Measurements from ENCODE around the gene GOT1.

Gene GOT1

GRCh38 chr10:99419688-99420087, 10.7 kb downstream of the GOT1 start:
- TF ChIP-seq TEAD4 (IDR thresholded peaks at IDR 0.05) (no peak), ZBTB7A (IDR thresholded peaks at IDR 0.05; ENCODE audit: low read depth) (no peak), EP300 (IDR thresholded peaks at IDR 0.05; ENCODE audit: borderline replicate concordance) (no peak), RAD21 (IDR thresholded peaks at IDR 0.05; ENCODE audit: low read depth) (no peak), USF1 (IDR thresholded peaks at IDR 0.05) (no peak), TAF1 (IDR thresholded peaks at IDR 0.05; ENCODE audit: low read depth) (no peak), CEBPB (IDR thresholded peaks at IDR 0.05) (no peak), EGR1 (IDR thresholded peaks at IDR 0.05) (no peak)
- TF ChIP-seq, protein P1, sequence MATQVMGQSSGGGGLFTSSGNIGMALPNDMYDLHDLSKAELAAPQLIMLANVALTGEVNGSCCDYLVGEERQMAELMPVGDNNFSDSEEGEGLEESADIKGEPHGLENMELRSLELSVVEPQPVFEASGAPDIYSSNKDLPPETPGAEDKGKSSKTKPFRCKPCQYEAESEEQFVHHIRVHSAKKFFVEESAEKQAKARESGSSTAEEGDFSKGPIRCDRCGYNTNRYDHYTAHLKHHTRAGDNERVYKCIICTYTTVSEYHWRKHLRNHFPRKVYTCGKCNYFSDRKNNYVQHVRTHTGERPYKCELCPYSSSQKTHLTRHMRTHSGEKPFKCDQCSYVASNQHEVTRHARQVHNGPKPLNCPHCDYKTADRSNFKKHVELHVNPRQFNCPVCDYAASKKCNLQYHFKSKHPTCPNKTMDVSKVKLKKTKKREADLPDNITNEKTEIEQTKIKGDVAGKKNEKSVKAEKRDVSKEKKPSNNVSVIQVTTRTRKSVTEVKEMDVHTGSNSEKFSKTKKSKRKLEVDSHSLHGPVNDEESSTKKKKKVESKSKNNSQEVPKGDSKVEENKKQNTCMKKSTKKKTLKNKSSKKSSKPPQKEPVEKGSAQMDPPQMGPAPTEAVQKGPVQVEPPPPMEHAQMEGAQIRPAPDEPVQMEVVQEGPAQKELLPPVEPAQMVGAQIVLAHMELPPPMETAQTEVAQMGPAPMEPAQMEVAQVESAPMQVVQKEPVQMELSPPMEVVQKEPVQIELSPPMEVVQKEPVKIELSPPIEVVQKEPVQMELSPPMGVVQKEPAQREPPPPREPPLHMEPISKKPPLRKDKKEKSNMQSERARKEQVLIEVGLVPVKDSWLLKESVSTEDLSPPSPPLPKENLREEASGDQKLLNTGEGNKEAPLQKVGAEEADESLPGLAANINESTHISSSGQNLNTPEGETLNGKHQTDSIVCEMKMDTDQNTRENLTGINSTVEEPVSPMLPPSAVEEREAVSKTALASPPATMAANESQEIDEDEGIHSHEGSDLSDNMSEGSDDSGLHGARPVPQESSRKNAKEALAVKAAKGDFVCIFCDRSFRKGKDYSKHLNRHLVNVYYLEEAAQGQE (IDR thresholded peaks at IDR 0.05; ENCODE audit: low read depth), result no peak

DNA sequence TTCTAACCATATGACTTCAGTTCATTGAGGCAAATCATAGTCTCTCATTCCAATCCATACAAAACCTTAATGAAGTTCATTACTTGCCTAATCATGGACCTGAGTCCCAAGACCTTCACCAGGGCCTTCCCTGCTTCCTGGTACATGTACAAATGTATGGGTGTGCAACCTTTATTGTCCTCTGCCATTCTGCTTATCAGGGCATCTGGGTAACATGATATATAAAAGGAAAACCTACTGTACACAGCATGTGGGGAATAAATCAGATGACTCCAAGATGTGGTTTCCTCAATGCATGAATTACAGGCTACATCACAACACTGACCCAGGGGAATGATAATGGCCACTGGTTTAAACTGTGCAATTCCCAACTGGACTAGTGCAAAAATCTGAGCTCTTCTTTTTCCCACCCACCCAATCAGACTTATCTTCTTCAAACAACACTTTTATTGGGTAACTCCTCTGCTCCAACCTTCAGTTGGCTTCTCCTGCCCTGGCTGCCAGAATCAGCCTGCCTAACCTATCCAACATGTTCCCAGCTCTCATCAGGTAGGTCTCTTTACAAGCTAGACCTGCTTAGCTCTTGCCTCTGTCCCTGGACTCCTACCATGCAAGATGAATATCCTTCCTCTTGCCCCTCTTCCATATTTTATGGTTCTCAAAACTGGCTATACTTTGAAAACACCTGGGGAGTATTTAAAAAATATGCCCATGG, 11.4 kb downstream of the GOT1 start:
- TF ChIP-seq RAD21 (IDR thresholded peaks at IDR 0.05; ENCODE audit: low read depth) (no peak), ZBTB7A (IDR thresholded peaks at IDR 0.05; ENCODE audit: low read depth) (no peak), FOXM1 (IDR thresholded peaks at IDR 0.05; ENCODE audit: borderline replicate concordance, low read depth) (no peak), CEBPB (IDR thresholded peaks at IDR 0.05) (no peak), YY1 (IDR thresholded peaks at IDR 0.05; ENCODE audit: low read depth) (no peak), CREB1 (IDR thresholded peaks at IDR 0.05; ENCODE audit: low read depth) (no peak), TEAD4 (IDR thresholded peaks at IDR 0.05) (no peak), TCF12 (IDR thresholded peaks at IDR 0.05; ENCODE audit: low read depth) (no peak), NFIC (IDR thresholded peaks at IDR 0.05) (no peak), MAX (IDR thresholded peaks at IDR 0.05) (no peak), EP300 (IDR thresholded peaks at IDR 0.05; ENCODE audit: borderline replicate concordance) (no peak), USF1 (IDR thresholded peaks at IDR 0.05) (no peak), EGR1 (IDR thresholded peaks at IDR 0.05) (no peak), TAF1 (IDR thresholded peaks at IDR 0.05; ENCODE audit: low read depth) (no peak)
- TF ChIP-seq, protein P1 (IDR thresholded peaks at IDR 0.05; ENCODE audit: low read depth), result no peak

DNA sequence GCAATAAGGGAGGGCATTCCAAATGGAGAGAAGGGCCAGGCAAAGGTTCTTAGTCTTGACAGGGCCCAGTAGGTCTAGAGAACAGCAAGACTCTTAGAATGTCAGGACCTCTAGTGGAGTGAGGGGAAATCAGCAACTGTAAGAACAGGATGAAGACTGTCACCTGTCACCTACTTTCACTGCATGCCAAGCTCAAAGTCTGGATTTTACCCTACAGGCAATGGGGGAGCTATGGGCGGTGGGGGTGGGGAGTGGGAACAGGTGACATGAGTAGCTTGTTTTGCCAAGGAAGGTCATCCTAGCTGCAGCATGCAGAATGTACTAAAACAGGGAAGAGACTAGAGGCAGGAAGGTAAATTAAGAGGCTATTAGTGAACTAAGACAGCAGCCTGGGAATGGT, 18.3 kb downstream of the GOT1 start:
- TF ChIP-seq EGR1 (IDR thresholded peaks at IDR 0.05), result no peak
- TF ChIP-seq FOXM1 (IDR thresholded peaks at IDR 0.05; ENCODE audit: borderline replicate concordance, low read depth), result no peak
- no peak for TF ChIP-seq USF1 (IDR thresholded peaks at IDR 0.05)
- no peak for TF ChIP-seq YY1 (IDR thresholded peaks at IDR 0.05; ENCODE audit: low read depth)
- no peak for TF ChIP-seq CREB1 (IDR thresholded peaks at IDR 0.05; ENCODE audit: low read depth)
- no peak for TF ChIP-seq NFIC (IDR thresholded peaks at IDR 0.05)
- TF ChIP-seq, protein P1 (IDR thresholded peaks at IDR 0.05; ENCODE audit: low read depth), result no peak
- TF ChIP-seq EP300 (IDR thresholded peaks at IDR 0.05; ENCODE audit: borderline replicate concordance), result no peak
- TF ChIP-seq ZBTB7A (IDR thresholded peaks at IDR 0.05; ENCODE audit: low read depth), result no peak
- no peak for TF ChIP-seq TEAD4 (IDR thresholded peaks at IDR 0.05)
- no peak for TF ChIP-seq MAX (IDR thresholded peaks at IDR 0.05)
- TF ChIP-seq TAF1 (IDR thresholded peaks at IDR 0.05; ENCODE audit: low read depth), result no peak
- TF ChIP-seq TCF12 (IDR thresholded peaks at IDR 0.05; ENCODE audit: low read depth), result no peak
- TF ChIP-seq RAD21 (IDR thresholded peaks at IDR 0.05; ENCODE audit: low read depth), result no peak
- TF ChIP-seq CEBPB (IDR thresholded peaks at IDR 0.05), result no peak

GRCh38 chr10:99411546-99411945, 18.9 kb downstream of the GOT1 start:
- TF ChIP-seq TEAD4 (IDR thresholded peaks at IDR 0.05), result no peak
- TF ChIP-seq YY1 (IDR thresholded peaks at IDR 0.05; ENCODE audit: low read depth), result no peak
- no peak for TF ChIP-seq TCF12 (IDR thresholded peaks at IDR 0.05; ENCODE audit: low read depth)
- no peak for TF ChIP-seq CEBPB (IDR thresholded peaks at IDR 0.05)
- no peak for TF ChIP-seq TAF1 (IDR thresholded peaks at IDR 0.05; ENCODE audit: low read depth)
- TF ChIP-seq CREB1 (IDR thresholded peaks at IDR 0.05; ENCODE audit: low read depth), result no peak
- TF ChIP-seq, protein P1 (IDR thresholded peaks at IDR 0.05; ENCODE audit: low read depth), result no peak
- no peak for TF ChIP-seq USF1 (IDR thresholded peaks at IDR 0.05)
- no peak for TF ChIP-seq MAX (IDR thresholded peaks at IDR 0.05)
- no peak for TF ChIP-seq ZBTB7A (IDR thresholded peaks at IDR 0.05; ENCODE audit: low read depth)
- no peak for TF ChIP-seq NFIC (IDR thresholded peaks at IDR 0.05)
- TF ChIP-seq FOXM1 (IDR thresholded peaks at IDR 0.05; ENCODE audit: borderline replicate concordance, low read depth), result no peak
- TF ChIP-seq EGR1 (IDR thresholded peaks at IDR 0.05), result no peak
- no peak for TF ChIP-seq RAD21 (IDR thresholded peaks at IDR 0.05; ENCODE audit: low read depth)
- TF ChIP-seq EP300 (IDR thresholded peaks at IDR 0.05; ENCODE audit: borderline replicate concordance), result no peak

Measured in Ishikawa (cell line).